Naive thymus-derived CD4-positive, alpha-beta T cell (primary cell): Measurements from ENCODE around the gene FAM120B. TPM values are rescaled to one million over a fixed set of nuclear protein-coding genes. Genes with fewer than 3 reads are reported as not detected.
A peak's percentile ranks its signal among the peaks of the same experiment; 100 is the strongest.

ENCODE experiments used
- ATAC-seq: fragments of 150-1000 bp; cut with Tn5 transposase; 2 replicates; pipeline ENCODE4 v1.10.0; 2021; ENCODE audit warnings: mild to moderate bottlenecking, moderate library complexity
- CTCF ChIA-PET: fragments of 350-600 bp; sonication (Branson Sonifier 250); formaldehyde crosslinking; loops from one replicate; lab custom pipeline; 2021; ENCODE audit warnings: antibody characterized with exemption; lab: Charles Lee
- POLR2A ChIA-PET: fragments of 350-600 bp; sonication (Branson Sonifier 250); formaldehyde crosslinking; loops from one replicate; lab custom pipeline; 2021; ENCODE audit warnings: antibody characterized with exemption, inconsistent platforms; lab: Charles Lee
- DNase-seq, 9 donors: peaks; one replicate each; pipeline versions ENCODE4 v3.0.0 to v3.0.0-alpha.2; 2020 to 2022; ENCODE audit warnings: mixed read lengths in 1 of 9
- H3K27ac ChIP-seq: one replicate; pipeline ENCODE4 v1.7.0; 2013; ENCODE audit warnings: mild to moderate bottlenecking, low read depth, low read length, moderate library complexity
- H3K27me3 ChIP-seq, 2 donors: one replicate each; pipeline ENCODE4 v1.7.0; 2013; ENCODE audit warnings: low read length in 2 of 2, mild to moderate bottlenecking in 2 of 2, moderate library complexity in 2 of 2; ENCODE audit not compliant: control insufficient read depth in 2 of 2, insufficient read depth in 2 of 2
- H3K36me3 ChIP-seq, 3 experiments: 1 replicate in 2 of 3; 2 replicates in 1 of 3; pipeline ENCODE4 v1.7.0; 2013; ENCODE audit warnings: low read length in 3 of 3, mild to moderate bottlenecking in 3 of 3, moderate library complexity in 1 of 3; ENCODE audit not compliant: insufficient read depth in 3 of 3, control insufficient read depth in 2 of 3
- H3K4me1 ChIP-seq, 2 donors: one replicate each; pipeline ENCODE4 v1.7.0; 2013; ENCODE audit warnings: low read length in 2 of 2, mild to moderate bottlenecking in 2 of 2, moderate library complexity in 1 of 2; ENCODE audit not compliant: control insufficient read depth in 2 of 2, insufficient read depth in 2 of 2
- H3K4me3 ChIP-seq: 2 replicates; pipeline ENCODE4 v1.7.0; 2013; ENCODE audit warnings: mild to moderate bottlenecking, low read length
- H3K9me3 ChIP-seq, 3 experiments: 1 replicate in 2 of 3; 2 replicates in 1 of 3; pipeline ENCODE4 v1.7.0; 2013; ENCODE audit warnings: low read length in 3 of 3; ENCODE audit not compliant: control insufficient read depth in 2 of 3
- H3K27ac Mint-ChIP-seq, 9 donors: one replicate each; pipeline ENCODE4 v1.8.0; 2020 to 2022; ENCODE audit warnings: mixed read lengths in 9 of 9, mild to moderate bottlenecking in 8 of 9, moderate library complexity in 5 of 9, inconsistent platforms in 2 of 9
- H3K27me3 Mint-ChIP-seq, 5 donors: one replicate each; pipeline ENCODE4 v1.8.0; 2021 to 2022; ENCODE audit warnings: mixed read lengths in 5 of 5, mild to moderate bottlenecking in 1 of 5
- H3K36me3 Mint-ChIP-seq, 5 donors: one replicate each; pipeline ENCODE4 v1.8.0; 2020 to 2022; ENCODE audit warnings: mixed read lengths in 5 of 5, mild to moderate bottlenecking in 3 of 5, inconsistent platforms in 1 of 5
- H3K4me1 Mint-ChIP-seq, 7 donors: one replicate each; pipeline ENCODE4 v1.8.0; 2020 to 2022; ENCODE audit warnings: mixed read lengths in 7 of 7, mild to moderate bottlenecking in 3 of 7, inconsistent platforms in 1 of 7
- H3K4me3 Mint-ChIP-seq, 10 donors: one replicate each; pipeline ENCODE4 v1.8.0; 2020 to 2022; ENCODE audit warnings: mild to moderate bottlenecking in 10 of 10, mixed read lengths in 10 of 10, moderate library complexity in 6 of 10, inconsistent platforms in 2 of 10
- H3K9me3 Mint-ChIP-seq, 11 donors: one replicate each; pipeline ENCODE4 v1.8.0; 2020 to 2022; ENCODE audit warnings: mixed read lengths in 11 of 11, mild to moderate bottlenecking in 4 of 11, inconsistent platforms in 1 of 11, moderate library complexity in 1 of 11
- intact Hi-C, 2 donors: fragments of 100-400 bp; cut with micrococcal nuclease; formaldehyde crosslinking; loops; one replicate each; pipeline ENCODE4 v1.15.1; 2023
- polyA plus RNA-seq, 2 donors: library from polyadenylated mRNA; unstranded; fragments of 300-500 nt; fragmentation: Illumina TruSeq; gene quantifications; one replicate each; pipeline ENCODE4 v1.2.3, GENCODE V29; 2021
- total RNA-seq, 6 experiments: library from RNA in 5 of 6; stranded (reverse) in 5 of 6; gene quantifications; 1 replicate in 5 of 6; 2 replicates in 1 of 6; pipeline ENCODE4 v1.2.3 and lab custom pipeline; 2021 to 2026

Gene FAM120B
- total and polyA plus RNA-seq, 7 experiments from 2014 or later: 27.2 to 53.4 (median 35.5) TPM

- Histone ChIP-seq H3K4me3 (peak overlapping the region; percentile 57), H3K27ac (peak overlapping the region; percentile 56), H3K9me3 (peaks cover 0 to 11% (median 0%) of the 10 kb centered on the region in 3 experiments), H3K4me1 (peaks cover 5 to 31% of the 10 kb centered on the region in 2 donors), H3K36me3 (peaks cover 0 to 8% (median 0%) of the 10 kb centered on the region in 3 experiments), H3K27me3 (no peaks in the 10 kb centered on the region)
- H3K27me3 Mint-ChIP-seq: peaks cover 0 to 53% (median 4%) of the 10 kb centered on the region in 5 donors
- CTCF ChIA-PET: no interaction called here
- H3K36me3 Mint-ChIP-seq: peaks cover 0 to 13% (median 4%) of the 10 kb centered on the region in 5 donors
- peaks cover 9 to 43% (median 27%) of the 10 kb centered on the region in 7 donors for H3K4me1 Mint-ChIP-seq
- H3K9me3 Mint-ChIP-seq: peaks cover 0 to 21% (median 2%) of the 10 kb centered on the region in 11 donors
- POLR2A ChIA-PET: interaction anchor here (4.4 kb wide), 1 partner anchor 10 kb away, joined by 22 read pairs; the partner anchor contains the start of gene DLL1
- peak; percentile 57 for ATAC-seq
- peak overlapping the region; percentile 28 to 96 (median 86) for H3K27ac Mint-ChIP-seq
- H3K4me3 Mint-ChIP-seq: peak overlapping the region; percentile 57 to 86 (median 80)
- intact Hi-C loops: loop anchor here in 1 of 2 donors (1.0 kb wide), 1 partner anchor 8 kb away; no protein-coding TSS in a partner anchor
- no peak for DNase-seq
Observed at GRCh38 chr6:170280689-170281045, 25.9 kb upstream of the FAM120B start.

DNA sequence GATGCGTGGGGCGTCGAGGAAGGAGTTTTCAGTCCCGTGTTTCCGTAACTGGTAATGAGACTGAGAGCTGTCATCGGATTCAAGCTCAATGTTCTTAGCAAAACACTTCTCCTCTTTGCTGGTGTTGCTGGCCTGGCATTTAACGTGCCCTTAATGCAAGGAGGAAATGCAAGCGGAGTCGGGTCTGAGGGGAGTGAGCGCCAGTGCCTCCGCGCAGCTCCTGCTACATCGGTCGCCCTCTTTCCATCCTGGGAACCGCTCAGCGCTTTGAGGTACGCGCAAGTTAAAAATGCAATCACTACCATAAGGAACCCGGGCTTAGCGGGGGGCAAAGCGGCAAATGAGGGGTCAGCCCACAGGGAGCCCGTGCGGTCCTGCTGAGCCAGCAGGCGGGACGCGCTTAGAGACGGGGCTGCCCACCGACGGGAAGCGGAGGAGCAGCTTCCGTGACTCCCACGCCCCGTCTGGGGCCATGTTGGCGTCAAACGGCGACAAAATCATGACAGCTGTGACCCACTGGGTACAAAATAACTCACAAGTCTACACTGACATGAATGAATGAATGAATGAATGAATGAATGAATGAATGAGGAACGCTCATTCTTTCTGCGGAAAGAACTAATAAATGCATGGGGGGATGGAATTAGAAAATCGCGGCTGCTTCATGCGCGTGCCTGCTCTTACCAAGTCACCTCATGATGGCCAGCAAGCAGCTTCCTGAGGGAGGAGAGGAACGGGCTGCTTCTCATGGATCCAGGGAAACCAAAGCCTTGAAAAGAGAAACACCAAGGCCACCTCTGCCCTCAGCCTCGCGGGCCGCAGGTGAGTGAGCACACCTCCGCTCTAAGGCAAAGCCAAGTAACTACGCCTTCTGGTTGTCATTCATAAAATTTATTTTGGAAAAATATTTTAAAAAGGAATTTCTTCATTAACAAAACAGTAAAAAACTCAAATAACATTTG lies 24.9 kb upstream of the FAM120B start:
- Histone ChIP-seq H3K4me1 (peaks cover 5 to 31% of the 10 kb centered on the region in 2 donors), H3K9me3 (peaks cover 0 to 3% (median 0%) of the 10 kb centered on the region in 3 experiments), H3K36me3 (peaks cover 0 to 8% (median 0%) of the 10 kb centered on the region in 3 experiments), H3K27me3 (peaks cover 0 to 2% of the 10 kb centered on the region in 2 donors), H3K27ac (peak overlapping the region; percentile 56), H3K4me3 (no peak overlapping the region)
- H3K27me3 Mint-ChIP-seq: peaks cover 0 to 53% (median 7%) of the 10 kb centered on the region in 5 donors
- H3K27ac Mint-ChIP-seq: peak overlapping the region in 7 of 9 donors; percentile 28 to 96 (median 86)
- ChIA-PET POLR2A (interaction anchor here (0.8 to 4.4 kb wide), 2 partner anchors 9 kb away, joined by 4 to 22 read pairs; partner anchors contain the start of gene DLL1), CTCF (no interaction called here)
- intact Hi-C loops: no loop called here
- DNase-seq (no peak), ATAC-seq (no peak)
- peaks cover 9 to 45% (median 31%) of the 10 kb centered on the region in 7 donors for H3K4me1 Mint-ChIP-seq
- peaks cover 0 to 14% (median 2%) of the 10 kb centered on the region in 11 donors for H3K9me3 Mint-ChIP-seq
- H3K4me3 Mint-ChIP-seq: peak overlapping the region in 6 of 10 donors; percentile 25 to 86 (median 81)
- H3K36me3 Mint-ChIP-seq: peaks cover 0 to 12% (median 4%) of the 10 kb centered on the region in 5 donors

DNA sequence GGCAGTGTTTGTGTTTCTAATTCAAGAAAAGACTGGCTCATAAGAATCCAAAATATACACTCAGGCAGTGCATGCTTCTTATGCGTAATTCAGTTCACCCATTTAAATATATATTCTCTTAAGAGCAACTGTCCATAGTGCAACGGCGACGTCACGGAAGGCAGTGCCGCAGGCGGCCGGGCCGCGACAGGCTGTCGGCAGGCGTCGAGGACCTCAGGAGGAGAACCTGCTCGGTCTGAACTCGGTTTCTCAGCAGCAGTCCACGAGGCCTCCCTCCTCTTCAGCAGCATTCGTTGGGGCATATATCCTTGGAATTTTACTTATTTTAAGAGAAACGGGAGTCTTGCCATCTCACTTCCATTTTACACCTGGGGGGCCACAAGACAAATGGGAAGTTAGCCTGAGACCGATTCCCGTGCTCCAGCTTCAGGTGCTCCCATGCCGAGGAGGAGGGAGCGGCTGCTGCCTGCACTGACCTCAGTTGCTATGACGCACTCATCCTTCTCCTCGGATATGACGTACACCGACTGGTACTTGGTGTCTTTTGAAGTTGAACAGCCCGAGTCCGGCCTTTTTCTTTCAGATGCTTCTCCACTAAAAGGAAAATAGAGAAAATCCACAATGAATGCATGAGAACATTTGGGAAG lies 23.9 kb upstream of the FAM120B start:
- POLR2A ChIA-PET: no interaction called here
- Histone ChIP-seq H3K27me3 (peaks cover 0 to 2% of the 10 kb centered on the region in 2 donors), H3K9me3 (no peaks in the 10 kb centered on the region), H3K36me3 (peaks cover 0 to 8% (median 0%) of the 10 kb centered on the region in 3 experiments), H3K4me1 (peaks cover 5 to 26% of the 10 kb centered on the region in 2 donors), H3K27ac (no peak overlapping the region), H3K4me3 (no peak overlapping the region)
- Mint-ChIP-seq H3K4me3 (no peak overlapping the region), H3K27ac (no peak overlapping the region), H3K36me3 (peaks cover 0 to 8% (median 0%) of the 10 kb centered on the region in 5 donors), H3K27me3 (peaks cover 0 to 55% (median 7%) of the 10 kb centered on the region in 5 donors), H3K4me1 (peaks cover 9 to 42% (median 27%) of the 10 kb centered on the region in 7 donors), H3K9me3 (peaks cover 0 to 8% (median 0%) of the 10 kb centered on the region in 11 donors)
- ATAC-seq (no peak), DNase-seq (no peak)
- intact Hi-C loops: no loop called here
- CTCF ChIA-PET: no interaction called here

DNA sequence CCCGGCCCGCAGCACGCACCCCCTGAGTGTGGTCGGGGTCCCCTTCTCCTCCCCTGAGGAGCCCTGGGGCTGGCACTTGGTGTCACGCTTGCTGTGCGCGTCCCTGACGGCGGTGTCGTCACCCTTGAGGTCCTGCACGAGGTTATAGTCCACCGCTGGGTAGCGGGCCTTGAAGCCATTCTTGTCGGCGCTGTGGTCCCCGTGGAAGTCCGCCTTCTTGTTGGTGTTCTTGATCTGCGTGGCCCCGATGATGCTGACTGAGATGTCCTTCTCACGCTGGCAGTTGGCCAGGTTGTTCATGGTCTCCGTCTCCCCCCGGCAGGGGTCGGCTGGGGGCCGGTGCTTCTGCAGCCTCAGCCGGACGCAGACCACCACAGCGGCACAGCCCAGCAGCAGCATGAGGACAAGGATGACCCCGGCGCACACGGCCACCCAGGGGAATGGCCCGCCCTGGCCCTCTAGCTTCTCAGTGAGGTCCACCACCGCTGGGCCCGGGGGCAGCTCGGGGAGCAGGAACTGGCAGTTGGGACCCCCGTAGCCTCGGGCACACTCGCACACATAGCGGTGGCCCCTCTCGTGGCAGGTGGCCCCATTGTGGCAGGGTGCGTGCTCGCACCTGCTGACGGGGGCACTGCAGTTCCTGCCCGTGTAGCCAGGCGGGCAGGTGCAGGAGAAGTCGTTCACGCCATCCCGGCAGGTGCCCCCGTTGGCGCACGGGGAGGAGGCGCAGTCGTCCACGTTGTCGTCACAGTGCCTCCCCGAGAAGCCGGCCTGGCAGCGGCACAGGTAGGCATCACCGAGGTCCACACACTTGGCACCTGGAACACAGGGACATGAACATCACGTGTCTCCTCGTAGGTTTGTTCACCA lies 23.1 kb upstream of the FAM120B start:
- peaks cover 0 to 8% (median 0%) of the 10 kb centered on the region in 5 donors for H3K36me3 Mint-ChIP-seq
- ChIA-PET CTCF (no interaction called here), POLR2A (interaction anchor here (0.8 kb wide), 1 partner anchor 11 kb away, joined by 4 read pairs; no protein-coding TSS in a partner anchor)
- H3K27me3 Mint-ChIP-seq: peaks cover 0 to 55% (median 8%) of the 10 kb centered on the region in 5 donors
- Histone ChIP-seq H3K4me3 (no peak overlapping the region), H3K4me1 (peaks cover 8 to 20% of the 10 kb centered on the region in 2 donors), H3K9me3 (no peaks in the 10 kb centered on the region), H3K36me3 (peaks cover 0 to 8% (median 0%) of the 10 kb centered on the region in 3 experiments), H3K27ac (no peak overlapping the region), H3K27me3 (peaks cover 0 to 5% of the 10 kb centered on the region in 2 donors)
- DNase-seq (no peak), ATAC-seq (no peak)
- H3K9me3 Mint-ChIP-seq: peaks cover 0 to 2% (median 0%) of the 10 kb centered on the region in 11 donors
- peaks cover 9 to 38% (median 21%) of the 10 kb centered on the region in 7 donors for H3K4me1 Mint-ChIP-seq
- no peak overlapping the region for H3K4me3 Mint-ChIP-seq
- intact Hi-C loops: no loop called here
- no peak overlapping the region for H3K27ac Mint-ChIP-seq

- intact Hi-C loops: no loop called here
- Mint-ChIP-seq H3K27ac (no peak overlapping the region), H3K4me3 (no peak overlapping the region), H3K36me3 (peaks cover 0 to 8% (median 2%) of the 10 kb centered on the region in 5 donors), H3K9me3 (peaks cover 0 to 2% (median 0%) of the 10 kb centered on the region in 11 donors), H3K4me1 (peaks cover 8 to 37% (median 20%) of the 10 kb centered on the region in 7 donors), H3K27me3 (peaks cover 0 to 55% (median 12%) of the 10 kb centered on the region in 5 donors)
- DNase-seq (no peak), ATAC-seq (no peak)
- Histone ChIP-seq H3K27ac (no peak overlapping the region), H3K4me3 (no peak overlapping the region), H3K36me3 (peaks cover 0 to 8% (median 0%) of the 10 kb centered on the region in 3 experiments), H3K27me3 (peaks cover 0 to 6% of the 10 kb centered on the region in 2 donors), H3K4me1 (peaks cover 9 to 17% of the 10 kb centered on the region in 2 donors), H3K9me3 (no peaks in the 10 kb centered on the region)
- ChIA-PET POLR2A (interaction anchor here (0.8 kb wide), 1 partner anchor 12 kb away, joined by 4 read pairs; no protein-coding TSS in a partner anchor), CTCF (no interaction called here)
Observed at GRCh38 chr6:170284126-170284773, 22.3 kb upstream of the FAM120B start.
